ENCODE data around the gene PDE6C. TPM values are rescaled to one million over a fixed set of nuclear protein-coding genes. Genes with fewer than 3 reads are reported as not detected.
A peak's percentile ranks its signal among the peaks of the same experiment; 100 is the strongest.

The PDE6C gene
- total and polyA plus RNA-seq, 2 of the 8 experiments (the other 6 are each of a cell fraction or from before 2014, with no cell fraction given) = not detected

- no peak overlapping the region for H2AK5ac ChIP-seq (ENCODE audit: low read depth, low read length)
- no peaks in the 10 kb centered on the region for H3K79me1 ChIP-seq (ENCODE audit: low read depth, low read length)
- H3K27ac ChIP-seq (ENCODE audit: low read depth, low read length) = no peak overlapping the region
- DNase-seq (ENCODE audit: low read depth in 1 of 2, low spot score in 2 of 2) = no peak
- H3K36me3 ChIP-seq (ENCODE audit: control insufficient read depth in 2 of 4, insufficient read depth in 4 of 4, low read length in 3 of 4) = no peaks in the 10 kb centered on the region
- no peak overlapping the region for H3K18ac ChIP-seq (ENCODE audit: extremely low read depth, low read length)
- no peak overlapping the region for H2BK5ac ChIP-seq (ENCODE audit: low read depth, low read length)
- no peak overlapping the region for H3K4me3 ChIP-seq (ENCODE audit: extremely low read depth in 1 of 4, insufficient read depth in 2 of 4, low read depth in 3 of 4, low read length in 4 of 4)
- no peak overlapping the region for H3K4me2 ChIP-seq (ENCODE audit: insufficient read depth in 1 of 2, low read depth in 2 of 2, low read length in 2 of 2)
- CTCF ChIA-PET (ENCODE audit: partially characterized antibody) = interaction anchor here (0.8 kb wide), 1 partner anchor 16 kb away, joined by 4 read pairs; no protein-coding TSS in a partner anchor
- no peak overlapping the region for H3K56ac ChIP-seq (replicated peaks; ENCODE audit: insufficient read length, low read depth, low read length)
- POLR2A ChIA-PET (ENCODE audit: partially characterized antibody) = no interaction called here
- H3K23me2 ChIP-seq (ENCODE audit: low read depth, low read length) = no peaks in the 10 kb centered on the region
- H3K79me2 ChIP-seq (ENCODE audit: control insufficient read depth in 1 of 2, insufficient read depth in 2 of 2, low read length in 2 of 2) = no peaks in the 10 kb centered on the region
- H2BK15ac ChIP-seq (ENCODE audit: low read length) = no peak overlapping the region
- no peak overlapping the region for H4K5ac ChIP-seq (ENCODE audit: insufficient read length, low read depth, low read length)
- H4K91ac ChIP-seq (replicated peaks; ENCODE audit: insufficient read length, low read length) = no peak overlapping the region
- no peak for FAIRE-seq
- H3K4me1 ChIP-seq (replicated peaks in 1 of 4; ENCODE audit: control insufficient read depth in 3 of 4, insufficient read depth in 4 of 4, low read length in 3 of 4) = peaks cover 0 to 2% (median 0%) of the 10 kb centered on the region in 4 experiments; a peak in 1 of 7 replicates
- H2BK12ac ChIP-seq (ENCODE audit: low read depth, low read length) = no peak overlapping the region
- H3K9ac ChIP-seq (replicated peaks in 1 of 4; ENCODE audit: extremely low read depth in 1 of 4, low read depth in 3 of 4, low read length in 3 of 4) = no peak overlapping the region
- no peak overlapping the region for H3K23ac ChIP-seq (ENCODE audit: insufficient read length)
- no peak overlapping the region for H4K8ac ChIP-seq (ENCODE audit: extremely low read depth, insufficient read depth, low read length)
- H2BK120ac ChIP-seq (replicated peaks; ENCODE audit: low read depth, low read length) = no peak overlapping the region
- WGBS, 2 experiments (ENCODE audit: extremely low coverage in 1 of 2, insufficient coverage in 1 of 2, insufficient read length in 1 of 2, insufficient replicate concordance in 2 of 2, low coverage in 1 of 2, low lambda C conversion rate in 2 of 2, missing lambda C conversion rate in 1 of 2) = 85% methylated on average over 7 of the region's 7 CpGs; no CpG with 5 or more reads in 1 of the 2 experiments
- no peaks in the 10 kb centered on the region for H4K20me1 ChIP-seq (replicated peaks in 1 of 2; ENCODE audit: control insufficient read depth in 1 of 2, insufficient read depth in 2 of 2, low read length in 2 of 2)
- no peaks in the 10 kb centered on the region for H3K9me3 ChIP-seq (ENCODE audit: insufficient read depth in 2 of 2, low read depth in 1 of 2, low read length in 1 of 2)
- H2AFZ ChIP-seq (ENCODE audit: low read length) = peak overlapping the region; percentile 44; the same call in 1 of the 2 replicates
- no peak overlapping the region for H3K4ac ChIP-seq (replicated peaks; ENCODE audit: insufficient read length, low read depth, low read length)
- no peak overlapping the region for H2BK20ac ChIP-seq (ENCODE audit: low read length)
- H3K14ac ChIP-seq (ENCODE audit: insufficient read length) = no peak overlapping the region
- H3K27me3 ChIP-seq (replicated peaks in 1 of 4; ENCODE audit: control insufficient read depth in 3 of 4, extremely low read depth in 1 of 4, insufficient read depth in 3 of 4, low read length in 3 of 4) = no peaks in the 10 kb centered on the region
- TF ChIP-seq, protein P1, sequence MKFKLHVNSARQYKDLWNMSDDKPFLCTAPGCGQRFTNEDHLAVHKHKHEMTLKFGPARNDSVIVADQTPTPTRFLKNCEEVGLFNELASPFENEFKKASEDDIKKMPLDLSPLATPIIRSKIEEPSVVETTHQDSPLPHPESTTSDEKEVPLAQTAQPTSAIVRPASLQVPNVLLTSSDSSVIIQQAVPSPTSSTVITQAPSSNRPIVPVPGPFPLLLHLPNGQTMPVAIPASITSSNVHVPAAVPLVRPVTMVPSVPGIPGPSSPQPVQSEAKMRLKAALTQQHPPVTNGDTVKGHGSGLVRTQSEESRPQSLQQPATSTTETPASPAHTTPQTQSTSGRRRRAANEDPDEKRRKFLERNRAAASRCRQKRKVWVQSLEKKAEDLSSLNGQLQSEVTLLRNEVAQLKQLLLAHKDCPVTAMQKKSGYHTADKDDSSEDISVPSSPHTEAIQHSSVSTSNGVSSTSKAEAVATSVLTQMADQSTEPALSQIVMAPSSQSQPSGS (IDR thresholded peaks at IDR 0.05; ENCODE audit: low read length) = no peak
- TF ChIP-seq EP300 (IDR thresholded peaks at IDR 0.05; ENCODE audit: borderline replicate concordance in 1 of 2, low read depth in 2 of 2, low read length in 2 of 2) (no peak), KDM1A (IDR thresholded peaks at IDR 0.05; ENCODE audit: borderline replicate concordance, low read length) (no peak), CTBP2 (IDR thresholded peaks at IDR 0.05; ENCODE audit: borderline replicate concordance, insufficient read depth, insufficient read length, low read length) (no peak), FOSL1 (IDR thresholded peaks at IDR 0.05; ENCODE audit: insufficient read depth, low read depth, low read length) (no peak), POLR2A (IDR thresholded peaks at IDR 0.05; ENCODE audit: control extremely low read depth in 1 of 2, low read depth in 2 of 2, low read length in 2 of 2) (no peak), NANOG (IDR thresholded peaks at IDR 0.05; ENCODE audit: insufficient read depth, low read depth, low read length, poor library complexity, severe bottlenecking) (no peak), HDAC2 (IDR thresholded peaks at IDR 0.05; ENCODE audit: borderline replicate concordance in 1 of 2, low read depth in 2 of 2, low read length in 2 of 2) (no peak), CBX8 (IDR thresholded peaks at IDR 0.05; ENCODE audit: borderline replicate concordance, low read depth, low read length) (no peak), TAF1 (IDR thresholded peaks at IDR 0.05; ENCODE audit: low read depth, low read length) (no peak), KDM5A (IDR thresholded peaks at IDR 0.05; ENCODE audit: low read length) (no peak)
These were observed 17.4 kb downstream of the PDE6C start for GRCh38 chr10:93629647-93630305.

Measured in H1 (cell line).